Peyer's patch (tissue), 4 donors: ENCODE results near the gene C9orf72.

ENCODE experiments used
- CTCF ChIP-seq, 6 experiments: fragments of 450-650 bp in 4 of 6; fragments of 200-600 bp in 2 of 6; sonication (generic) in 1 of 6; IDR thresholded peaks; one replicate each; pipeline ENCODE4 v1.5.1; 2017 to 2019; ENCODE audit warnings: antibody characterized with exemption in 6 of 6, mild to moderate bottlenecking in 3 of 6, moderate library complexity in 1 of 6
- POLR2A ChIP-seq, 2 donors: fragments of 450-650 bp; IDR thresholded peaks; one replicate each; pipeline ENCODE4 v1.5.1; 2017; ENCODE audit warnings: antibody characterized with exemption in 2 of 2, mild to moderate bottlenecking in 2 of 2, moderate library complexity in 2 of 2

DNA sequence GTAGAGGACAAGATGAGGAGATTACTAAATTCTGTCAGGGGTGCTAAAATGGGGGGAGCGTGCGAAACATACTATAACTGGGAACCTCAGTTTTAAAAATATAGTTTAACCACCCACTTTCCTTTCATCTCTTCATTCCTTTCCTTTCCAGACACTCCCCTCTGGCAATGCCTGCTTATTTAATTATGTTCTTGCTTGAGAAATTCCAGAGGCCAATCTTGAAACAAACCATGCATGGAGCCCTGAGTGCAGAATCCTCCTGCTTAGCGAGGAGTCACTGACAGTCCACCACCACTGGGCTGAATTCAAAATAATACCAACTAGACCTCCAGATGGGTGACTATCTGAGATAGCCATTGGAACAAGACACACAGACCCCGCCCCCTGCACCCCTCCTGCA is 29.7 kb upstream of the C9orf72 start:
- TF ChIP-seq CTCF (IDR thresholded peaks at IDR 0.05) (no peak), POLR2A (IDR thresholded peaks at IDR 0.05) (no peak)
